Hepatocyte (in vitro differentiated cells): ENCODE measurements around the gene ABCA12.

Source experiments
- CTCF ChIP-seq: fragments of 200-600 bp; sonication (generic); IDR thresholded peaks from 2 replicates; pipeline ENCODE4 v1.5.1; 2016; ENCODE audit warnings: antibody characterized with exemption, mild to moderate bottlenecking; ENCODE audit not compliant: poor library complexity
- EZH2 ChIP-seq: fragments of 200-600 bp; sonication (generic); IDR thresholded peaks from 2 replicates; pipeline ENCODE4 v1.6.1; 2016; ENCODE audit warnings: antibody characterized with exemption, mild to moderate bottlenecking, borderline replicate concordance

DNA sequence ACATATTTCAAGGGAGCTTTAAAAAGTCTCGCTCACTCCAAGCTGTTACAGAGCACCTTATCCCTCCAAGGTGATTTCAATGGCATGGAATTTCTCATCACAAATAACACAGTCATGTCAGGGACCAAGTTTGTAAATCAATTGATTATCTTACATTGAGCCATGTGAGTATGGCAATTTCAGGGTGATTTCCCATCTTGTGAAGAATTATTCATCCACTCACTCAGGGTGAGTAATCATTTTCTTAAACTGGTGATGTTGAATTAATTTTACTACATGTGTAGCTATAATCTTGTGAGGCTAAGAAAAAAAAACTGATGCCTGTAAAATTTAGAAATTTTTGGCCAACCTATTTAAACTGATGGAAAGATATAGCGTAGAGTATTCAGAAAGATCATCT is 3.3 kb upstream of the ABCA12 start:
- TF ChIP-seq CTCF: no peak
- TF ChIP-seq EZH2: no peak
